Breast epithelium (tissue), 3 donors: Measurements from ENCODE around the gene GRIA4.

ENCODE experiments used
- POLR2A ChIP-seq: fragments of 450-650 bp; IDR thresholded peaks from one replicate; pipeline ENCODE4 v1.6.1; 2016; ENCODE audit warnings: antibody characterized with exemption, mild to moderate bottlenecking, moderate library complexity
- POLR2AphosphoS5 ChIP-seq, 3 donors: sonication (generic); formaldehyde crosslinking; IDR thresholded peaks; one replicate each; pipeline ENCODE4 v1.6.1; 2017; ENCODE audit warnings: antibody characterized with exemption in 3 of 3
- TF ChIP-seq, protein P1 (sequence below), 3 donors: fragments of 450-650 bp; IDR thresholded peaks; one replicate each; pipeline ENCODE4 v1.5.1; 2016 to 2017; ENCODE audit warnings: antibody characterized with exemption in 3 of 3, mild to moderate bottlenecking in 3 of 3, moderate library complexity in 3 of 3

DNA sequence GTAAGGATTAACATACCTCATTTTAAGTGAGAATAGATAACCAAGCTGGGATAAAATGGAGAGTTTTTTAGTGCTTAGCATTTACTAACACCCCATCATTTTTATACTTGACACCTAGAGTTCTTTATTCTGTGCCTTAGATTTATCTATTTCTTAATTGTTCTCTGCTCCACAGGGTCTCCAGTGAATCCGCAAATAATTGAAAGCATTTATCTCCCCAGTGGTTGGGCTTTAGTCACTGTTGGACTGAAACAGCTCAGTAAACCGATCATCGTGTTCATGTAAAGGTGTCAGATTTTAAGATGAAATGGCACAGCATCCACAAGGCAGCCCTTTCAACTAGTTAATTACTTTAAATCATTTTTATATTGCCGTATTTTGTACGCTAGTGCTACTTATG lies 17.8 kb upstream of the GRIA4 start:
- TF ChIP-seq, protein P1, sequence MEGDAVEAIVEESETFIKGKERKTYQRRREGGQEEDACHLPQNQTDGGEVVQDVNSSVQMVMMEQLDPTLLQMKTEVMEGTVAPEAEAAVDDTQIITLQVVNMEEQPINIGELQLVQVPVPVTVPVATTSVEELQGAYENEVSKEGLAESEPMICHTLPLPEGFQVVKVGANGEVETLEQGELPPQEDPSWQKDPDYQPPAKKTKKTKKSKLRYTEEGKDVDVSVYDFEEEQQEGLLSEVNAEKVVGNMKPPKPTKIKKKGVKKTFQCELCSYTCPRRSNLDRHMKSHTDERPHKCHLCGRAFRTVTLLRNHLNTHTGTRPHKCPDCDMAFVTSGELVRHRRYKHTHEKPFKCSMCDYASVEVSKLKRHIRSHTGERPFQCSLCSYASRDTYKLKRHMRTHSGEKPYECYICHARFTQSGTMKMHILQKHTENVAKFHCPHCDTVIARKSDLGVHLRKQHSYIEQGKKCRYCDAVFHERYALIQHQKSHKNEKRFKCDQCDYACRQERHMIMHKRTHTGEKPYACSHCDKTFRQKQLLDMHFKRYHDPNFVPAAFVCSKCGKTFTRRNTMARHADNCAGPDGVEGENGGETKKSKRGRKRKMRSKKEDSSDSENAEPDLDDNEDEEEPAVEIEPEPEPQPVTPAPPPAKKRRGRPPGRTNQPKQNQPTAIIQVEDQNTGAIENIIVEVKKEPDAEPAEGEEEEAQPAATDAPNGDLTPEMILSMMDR (IDR thresholded peaks at IDR 0.05): no peak
- TF ChIP-seq POLR2A (no peak), POLR2AphosphoS5 (IDR thresholded peaks at IDR 0.05) (no peak)
